Measurements from ENCODE around the gene UBASH3A. TPM values are rescaled to one million over a fixed set of nuclear protein-coding genes. Genes with fewer than 3 reads are reported as not detected.

The UBASH3A gene
- polyA plus RNA-seq, 1 donor (not counting 4 experiments of a cell fraction or from before 2014, with no cell fraction given), result not detected

- FAIRE-seq (no peak), DNase-seq (ENCODE audit: low read depth, low spot score) (no peak)
- no peak overlapping the region for H3K4me3 ChIP-seq (ENCODE audit: control insufficient read depth in 2 of 3, extremely low read depth in 1 of 3, insufficient read depth in 2 of 3, low read depth in 1 of 3, low read length in 3 of 3)
- H3K9me3 ChIP-seq (ENCODE audit: control insufficient read depth, low read depth, low read length), result no peaks in the 10 kb centered on the region
- no peak overlapping the region for H2AFZ ChIP-seq (ENCODE audit: control insufficient read depth, low read length)
- TF ChIP-seq EZH2 (IDR thresholded peaks at IDR 0.05; ENCODE audit: low read length) (no peak), CTCF (optimal IDR thresholded peaks at IDR 0.05 in 1 of 3, IDR thresholded peaks at IDR 0.05 in 1 of 3, conservative IDR thresholded peaks at IDR 0.05 in 1 of 3; ENCODE audit: extremely low read depth in 1 of 3, insufficient read depth in 2 of 3, low read length in 3 of 3) (no peak)
- no peaks in the 10 kb centered on the region for H3K9me1 ChIP-seq (ENCODE audit: control insufficient read depth, extremely low read depth, insufficient read depth, low read length)
- no peak overlapping the region for H3K4me2 ChIP-seq (ENCODE audit: control insufficient read depth, extremely low read depth, insufficient read depth, low read depth, low read length)
- H3K9ac ChIP-seq (ENCODE audit: control insufficient read depth, extremely low read depth, insufficient read depth, low read length), result no peak overlapping the region
- no peaks in the 10 kb centered on the region for H3K36me3 ChIP-seq (ENCODE audit: control insufficient read depth in 2 of 2, extremely low read depth in 1 of 2, insufficient read depth in 2 of 2, low read length in 2 of 2)
- H3K4me1 ChIP-seq (ENCODE audit: control insufficient read depth, extremely low read depth, insufficient read depth, low read length), result no peaks in the 10 kb centered on the region
- H3K79me2 ChIP-seq (ENCODE audit: control insufficient read depth, insufficient read depth, low read length), result no peaks in the 10 kb centered on the region
- no peaks in the 10 kb centered on the region for H4K20me1 ChIP-seq (ENCODE audit: control insufficient read depth, extremely low read depth, insufficient read depth, low read length)
- peaks cover 21% of the 10 kb centered on the region for H3K27me3 ChIP-seq (ENCODE audit: control insufficient read depth, extremely low read depth, insufficient read depth, low read length)
- dilution Hi-C loops (cut with MboI; ENCODE audit: extremely low pct_ligation_motif_present, low sequenced_read_pairs), result no loop called here
- no peak overlapping the region for H3K27ac ChIP-seq (ENCODE audit: control insufficient read depth, insufficient read depth, low read length)
These were observed 32.6 kb upstream of the UBASH3A start for GRCh38 chr21:42370894-42371654.

GRCh38 chr21:42373196-42373907 lies 30.4 kb upstream of the UBASH3A start:
- FAIRE-seq, result no peak
- H3K27ac ChIP-seq (ENCODE audit: control insufficient read depth, insufficient read depth, low read length), result no peak overlapping the region

More at GRCh38 chr21:42373196-42373907, 30.4 kb upstream of the UBASH3A start:
- Histone ChIP-seq H3K9me3 (ENCODE audit: control insufficient read depth, low read depth, low read length) (no peaks in the 10 kb centered on the region), H3K27me3 (ENCODE audit: control insufficient read depth, extremely low read depth, insufficient read depth, low read length) (peaks cover 27% of the 10 kb centered on the region), H3K4me3 (ENCODE audit: control insufficient read depth in 2 of 3, extremely low read depth in 1 of 3, insufficient read depth in 2 of 3, low read depth in 1 of 3, low read length in 3 of 3) (no peak overlapping the region), H3K9me1 (ENCODE audit: control insufficient read depth, extremely low read depth, insufficient read depth, low read length) (no peaks in the 10 kb centered on the region), H3K9ac (ENCODE audit: control insufficient read depth, extremely low read depth, insufficient read depth, low read length) (no peak overlapping the region), H3K36me3 (ENCODE audit: control insufficient read depth in 2 of 2, extremely low read depth in 1 of 2, insufficient read depth in 2 of 2, low read length in 2 of 2) (no peaks in the 10 kb centered on the region), H3K4me2 (ENCODE audit: control insufficient read depth, extremely low read depth, insufficient read depth, low read depth, low read length) (no peak overlapping the region), H3K4me1 (ENCODE audit: control insufficient read depth, extremely low read depth, insufficient read depth, low read length) (no peaks in the 10 kb centered on the region), H4K20me1 (ENCODE audit: control insufficient read depth, extremely low read depth, insufficient read depth, low read length) (no peaks in the 10 kb centered on the region), H2AFZ (ENCODE audit: control insufficient read depth, low read length) (no peak overlapping the region), H3K79me2 (ENCODE audit: control insufficient read depth, insufficient read depth, low read length) (no peaks in the 10 kb centered on the region)
- TF ChIP-seq CTCF (optimal IDR thresholded peaks at IDR 0.05 in 1 of 3, IDR thresholded peaks at IDR 0.05 in 1 of 3, conservative IDR thresholded peaks at IDR 0.05 in 1 of 3; ENCODE audit: extremely low read depth in 1 of 3, insufficient read depth in 2 of 3, low read length in 3 of 3) (no peak), EZH2 (IDR thresholded peaks at IDR 0.05; ENCODE audit: low read length) (no peak)
- DNase-seq (ENCODE audit: low read depth, low spot score), result no peak
- dilution Hi-C loops (cut with MboI; ENCODE audit: extremely low pct_ligation_motif_present, low sequenced_read_pairs), result no loop called here
